Measurements from ENCODE around the gene LRRK1.

The LRRK1 gene

DNA sequence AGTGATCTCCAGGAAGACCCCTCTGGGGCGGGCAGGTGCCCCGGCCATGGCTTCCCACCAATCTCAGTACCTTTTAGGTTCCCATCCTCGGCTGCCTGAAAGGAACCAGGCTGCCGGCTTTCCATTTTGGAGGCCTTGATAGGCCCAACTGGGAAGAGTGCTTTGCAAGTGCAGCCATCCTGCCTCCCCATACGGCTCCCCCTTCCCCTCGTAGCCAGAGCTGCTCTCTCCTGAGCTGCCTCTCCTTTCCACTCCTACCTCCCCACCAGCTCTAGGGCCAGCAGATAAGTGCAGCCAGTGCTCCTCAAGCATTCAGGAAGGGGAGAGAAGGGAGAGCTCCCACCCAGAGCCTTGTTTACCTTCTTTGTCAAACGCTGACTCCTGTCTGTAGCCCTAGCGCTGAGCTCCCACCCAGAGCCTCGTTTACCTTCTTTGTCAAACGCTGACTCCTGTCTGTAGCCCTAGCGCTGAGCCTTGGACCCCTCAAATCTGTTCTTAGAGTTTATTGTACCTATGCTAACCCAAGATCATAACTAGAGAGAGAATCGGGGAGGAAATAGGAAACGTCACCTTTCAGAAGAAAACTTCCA is 133.0 kb downstream of the LRRK1 start:
- H3K27me3 ChIP-seq (ENCODE audit: insufficient read depth, low read length) = peaks cover 19% of the 10 kb centered on the region; the same call in 1 of the 2 replicates
- H3K9ac ChIP-seq (ENCODE audit: low read depth, low read length) = no peak overlapping the region
- no peak overlapping the region for H3K4me3 ChIP-seq (ENCODE audit: low read length)
- H3K4me1 ChIP-seq (ENCODE audit: insufficient read depth, low read length) = peaks cover 7% of the 10 kb centered on the region; the same call in 1 of the 2 replicates
- H3K36me3 ChIP-seq (ENCODE audit: insufficient read depth, low read depth, low read length) = no peaks in the 10 kb centered on the region
- no peak overlapping the region for H3K27ac ChIP-seq (ENCODE audit: low read length)
- no peaks in the 10 kb centered on the region for H3K9me3 ChIP-seq (ENCODE audit: insufficient read depth, low read depth, low read length)

DNA sequence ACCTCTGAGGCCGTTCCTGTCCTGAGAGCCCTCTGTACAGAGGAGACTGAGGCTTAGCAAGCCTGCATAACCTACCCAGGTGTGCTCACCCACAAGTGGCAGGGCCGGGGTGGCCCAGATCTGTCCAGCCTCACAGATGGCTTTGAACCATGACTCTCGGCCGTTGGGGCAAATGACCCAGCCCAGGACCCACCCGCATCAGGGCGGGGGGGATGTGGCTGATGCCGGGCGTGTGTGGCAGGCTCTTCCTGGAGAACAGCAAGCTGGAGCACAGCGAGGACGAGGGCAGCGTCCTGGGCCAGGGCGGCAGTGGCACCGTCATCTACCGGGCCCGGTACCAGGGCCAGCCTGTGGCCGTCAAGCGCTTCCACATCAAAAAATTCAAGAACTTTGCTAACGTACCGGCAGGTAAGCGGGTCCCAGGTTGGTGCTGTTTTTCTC is 133.5 kb downstream of the LRRK1 start:
- H3K4me1 ChIP-seq (ENCODE audit: insufficient read depth, low read length) = peaks cover 4% of the 10 kb centered on the region; the same call in 1 of the 2 replicates
- H3K9ac ChIP-seq (ENCODE audit: low read depth, low read length) = no peak overlapping the region
- H3K4me3 ChIP-seq (ENCODE audit: low read length) = no peak overlapping the region
- H3K36me3 ChIP-seq (ENCODE audit: insufficient read depth, low read depth, low read length) = no peaks in the 10 kb centered on the region
- H3K27ac ChIP-seq (ENCODE audit: low read length) = no peak overlapping the region
- peaks cover 13% of the 10 kb centered on the region; the same call in 1 of the 2 replicates for H3K27me3 ChIP-seq (ENCODE audit: insufficient read depth, low read length)
- H3K9me3 ChIP-seq (ENCODE audit: insufficient read depth, low read depth, low read length) = no peaks in the 10 kb centered on the region

GRCh38 chr15:101053261-101053660 is 134.1 kb downstream of the LRRK1 start:
- Histone ChIP-seq H3K9ac (ENCODE audit: low read depth, low read length) (no peak overlapping the region), H3K9me3 (ENCODE audit: insufficient read depth, low read depth, low read length) (no peaks in the 10 kb centered on the region), H3K36me3 (ENCODE audit: insufficient read depth, low read depth, low read length) (no peaks in the 10 kb centered on the region), H3K4me3 (ENCODE audit: low read length) (no peak overlapping the region), H3K4me1 (ENCODE audit: insufficient read depth, low read length) (no peaks in the 10 kb centered on the region), H3K27me3 (ENCODE audit: insufficient read depth, low read length) (peaks cover 7% of the 10 kb centered on the region; the same call in 1 of the 2 replicates), H3K27ac (ENCODE audit: low read length) (no peak overlapping the region)

GRCh38 chr15:101054116-101054515 is 135.0 kb downstream of the LRRK1 start:
- Histone ChIP-seq H3K4me3 (ENCODE audit: low read length) (no peak overlapping the region), H3K9me3 (ENCODE audit: insufficient read depth, low read depth, low read length) (no peaks in the 10 kb centered on the region), H3K36me3 (ENCODE audit: insufficient read depth, low read depth, low read length) (no peaks in the 10 kb centered on the region), H3K9ac (ENCODE audit: low read depth, low read length) (no peak overlapping the region), H3K4me1 (ENCODE audit: insufficient read depth, low read length) (no peaks in the 10 kb centered on the region), H3K27ac (ENCODE audit: low read length) (no peak overlapping the region), H3K27me3 (ENCODE audit: insufficient read depth, low read length) (no peaks in the 10 kb centered on the region)

DNA sequence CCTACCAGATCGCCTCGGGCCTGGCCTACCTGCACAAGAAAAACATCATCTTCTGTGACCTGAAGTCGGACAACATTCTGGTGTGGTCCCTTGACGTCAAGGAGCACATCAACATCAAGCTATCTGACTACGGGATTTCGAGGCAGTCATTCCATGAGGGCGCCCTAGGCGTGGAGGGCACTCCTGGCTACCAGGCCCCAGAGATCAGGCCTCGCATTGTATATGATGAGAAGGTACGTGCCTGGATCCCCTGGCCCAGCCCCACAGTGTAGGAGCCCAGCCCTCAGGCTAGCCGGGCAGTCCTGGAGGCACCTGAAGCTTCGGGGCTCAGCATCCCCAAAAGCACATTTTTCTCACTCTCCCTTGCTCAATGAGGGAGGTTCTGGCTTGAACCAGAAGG is 135.8 kb downstream of the LRRK1 start:
- Histone ChIP-seq H3K36me3 (ENCODE audit: insufficient read depth, low read depth, low read length) (no peaks in the 10 kb centered on the region), H3K9me3 (ENCODE audit: insufficient read depth, low read depth, low read length) (no peaks in the 10 kb centered on the region), H3K4me1 (ENCODE audit: insufficient read depth, low read length) (no peaks in the 10 kb centered on the region), H3K27ac (ENCODE audit: low read length) (no peak overlapping the region), H3K4me3 (ENCODE audit: low read length) (no peak overlapping the region), H3K9ac (ENCODE audit: low read depth, low read length) (no peak overlapping the region), H3K27me3 (ENCODE audit: insufficient read depth, low read length) (no peaks in the 10 kb centered on the region)

- Histone ChIP-seq H3K4me3 (ENCODE audit: low read length) (no peak overlapping the region), H3K9ac (ENCODE audit: low read depth, low read length) (no peak overlapping the region), H3K4me1 (ENCODE audit: insufficient read depth, low read length) (no peaks in the 10 kb centered on the region), H3K27ac (ENCODE audit: low read length) (no peak overlapping the region), H3K36me3 (ENCODE audit: insufficient read depth, low read depth, low read length) (no peaks in the 10 kb centered on the region), H3K9me3 (ENCODE audit: insufficient read depth, low read depth, low read length) (no peaks in the 10 kb centered on the region), H3K27me3 (ENCODE audit: insufficient read depth, low read length) (no peaks in the 10 kb centered on the region)
Measured at GRCh38 chr15:101055411-101055810, 136.3 kb downstream of the LRRK1 start.

GRCh38 chr15:101056366-101057334 is 137.5 kb downstream of the LRRK1 start:
- no peaks in the 10 kb centered on the region for H3K36me3 ChIP-seq (ENCODE audit: insufficient read depth, low read depth, low read length)
- H3K4me3 ChIP-seq (ENCODE audit: low read length) = no peak overlapping the region
- H3K4me1 ChIP-seq (ENCODE audit: insufficient read depth, low read length) = no peaks in the 10 kb centered on the region
- no peak overlapping the region for H3K9ac ChIP-seq (ENCODE audit: low read depth, low read length)
- H3K27ac ChIP-seq (ENCODE audit: low read length) = no peak overlapping the region
- no peaks in the 10 kb centered on the region for H3K27me3 ChIP-seq (ENCODE audit: insufficient read depth, low read length)
- no peaks in the 10 kb centered on the region for H3K9me3 ChIP-seq (ENCODE audit: insufficient read depth, low read depth, low read length)

- H3K9me3 ChIP-seq (ENCODE audit: insufficient read depth, low read depth, low read length) = no peaks in the 10 kb centered on the region
- no peak overlapping the region for H3K4me3 ChIP-seq (ENCODE audit: low read length)
- H3K27ac ChIP-seq (ENCODE audit: low read length) = no peak overlapping the region
- no peak overlapping the region for H3K9ac ChIP-seq (ENCODE audit: low read depth, low read length)
- H3K36me3 ChIP-seq (ENCODE audit: insufficient read depth, low read depth, low read length) = no peaks in the 10 kb centered on the region
- peaks cover 7% of the 10 kb centered on the region for H3K4me1 ChIP-seq (ENCODE audit: insufficient read depth, low read length)
- peaks cover 5% of the 10 kb centered on the region; the same call in 1 of the 2 replicates for H3K27me3 ChIP-seq (ENCODE audit: insufficient read depth, low read length)
Measured at GRCh38 chr15:101057841-101058407, 138.8 kb downstream of the LRRK1 start.

- no peaks in the 10 kb centered on the region for H3K36me3 ChIP-seq (ENCODE audit: insufficient read depth, low read depth, low read length)
- no peak overlapping the region for H3K4me3 ChIP-seq (ENCODE audit: low read length)
- peaks cover 15% of the 10 kb centered on the region for H3K4me1 ChIP-seq (ENCODE audit: insufficient read depth, low read length)
- no peak overlapping the region for H3K9ac ChIP-seq (ENCODE audit: low read depth, low read length)
- peaks cover 5% of the 10 kb centered on the region; the same call in 1 of the 2 replicates for H3K27me3 ChIP-seq (ENCODE audit: insufficient read depth, low read length)
- H3K27ac ChIP-seq (ENCODE audit: low read length) = no peak overlapping the region
- no peaks in the 10 kb centered on the region for H3K9me3 ChIP-seq (ENCODE audit: insufficient read depth, low read depth, low read length)
Measured at GRCh38 chr15:101058735-101059134, 139.6 kb downstream of the LRRK1 start.

- no peaks in the 10 kb centered on the region for H3K9me3 ChIP-seq (ENCODE audit: insufficient read depth, low read depth, low read length)
- no peak overlapping the region for H3K4me3 ChIP-seq (ENCODE audit: low read length)
- no peak overlapping the region for H3K9ac ChIP-seq (ENCODE audit: low read depth, low read length)
- H3K27ac ChIP-seq (ENCODE audit: low read length) = no peak overlapping the region
- H3K4me1 ChIP-seq (ENCODE audit: insufficient read depth, low read length) = peaks cover 19% of the 10 kb centered on the region
- no peaks in the 10 kb centered on the region for H3K36me3 ChIP-seq (ENCODE audit: insufficient read depth, low read depth, low read length)
- peaks cover 5% of the 10 kb centered on the region; the same call in 1 of the 2 replicates for H3K27me3 ChIP-seq (ENCODE audit: insufficient read depth, low read length)
Measured at GRCh38 chr15:101059381-101060341, 140.5 kb downstream of the LRRK1 start.
